Trophoblast cell (in vitro differentiated cells and primary cell): Measurements from ENCODE around the gene PKIB.

Source experiments
- DNase-seq, 2 donors: peaks; one replicate each; pipeline ENCODE4 v3.0.0-alpha.2; 2016
- H2AFZ ChIP-seq: 2 replicates; pipeline ENCODE4 v1.6.1; 2013; ENCODE audit warnings: low read length, moderate library complexity, mild to moderate bottlenecking; ENCODE audit not compliant: insufficient read depth, poor library complexity
- H2AK5ac ChIP-seq: 2 replicates; pipeline ENCODE4 v1.6.1; 2013; ENCODE audit warnings: mild to moderate bottlenecking, low read length
- H2BK120ac ChIP-seq: 2 replicates; pipeline ENCODE4 v1.6.1; 2013; ENCODE audit warnings: low read length, mild to moderate bottlenecking, moderate library complexity; ENCODE audit not compliant: insufficient read depth, poor library complexity
- H2BK12ac ChIP-seq: 2 replicates; pipeline ENCODE4 v1.6.1; 2013; ENCODE audit warnings: mild to moderate bottlenecking, low read length, moderate library complexity
- H2BK5ac ChIP-seq: 2 replicates; pipeline ENCODE4 v1.6.1; 2013; ENCODE audit warnings: low read length, low read depth, moderate library complexity, mild to moderate bottlenecking; ENCODE audit not compliant: poor library complexity
- H3K14ac ChIP-seq: 2 replicates; pipeline ENCODE4 v1.6.1; 2013; ENCODE audit warnings: mild to moderate bottlenecking, low read length
- H3K18ac ChIP-seq: 2 replicates; pipeline ENCODE4 v1.6.1; 2013; ENCODE audit warnings: mild to moderate bottlenecking, low read length
- H3K23ac ChIP-seq: 2 replicates; pipeline ENCODE4 v1.6.1; 2013; ENCODE audit warnings: low read length
- H3K27ac ChIP-seq: 2 replicates; pipeline ENCODE4 v1.5.1; 2013; ENCODE audit warnings: low read depth, mild to moderate bottlenecking, inconsistent platforms, low read length, moderate library complexity
- H3K27me3 ChIP-seq: 2 replicates; pipeline ENCODE4 v1.6.1; 2013; ENCODE audit warnings: inconsistent platforms, mild to moderate bottlenecking, low read length, moderate library complexity; ENCODE audit not compliant: insufficient read depth
- H3K36me3 ChIP-seq, 2 experiments: 1 replicate in 1 of 2; 2 replicates in 1 of 2; pipeline ENCODE4 v1.6.1; 2013; ENCODE audit warnings: low read length in 2 of 2, mild to moderate bottlenecking in 2 of 2, moderate library complexity in 1 of 2; ENCODE audit not compliant: insufficient read depth in 2 of 2, control insufficient read depth in 1 of 2
- H3K4ac ChIP-seq: 2 replicates; pipeline ENCODE4 v1.6.1; 2013; ENCODE audit warnings: low read depth, mild to moderate bottlenecking, low read length, moderate library complexity
- H3K4me1 ChIP-seq, 2 experiments: 1 replicate in 1 of 2; 2 replicates in 1 of 2; pipeline ENCODE4 v1.6.1; 2013; ENCODE audit warnings: low read length in 2 of 2, mild to moderate bottlenecking in 2 of 2, moderate library complexity in 1 of 2; ENCODE audit not compliant: insufficient read depth in 2 of 2, control insufficient read depth in 1 of 2
- H3K4me2 ChIP-seq: 2 replicates; pipeline ENCODE4 v1.6.1; 2013; ENCODE audit warnings: inconsistent platforms, mild to moderate bottlenecking, low read length, moderate library complexity
- H3K4me3 ChIP-seq: 2 replicates; pipeline ENCODE4 v1.5.1; 2013; ENCODE audit warnings: mild to moderate bottlenecking, low read depth, low read length, inconsistent platforms
- H3K79me1 ChIP-seq: one replicate; pipeline ENCODE4 v1.6.1; 2013; ENCODE audit warnings: low read length
- H3K79me2 ChIP-seq: 2 replicates; pipeline ENCODE4 v1.6.1; 2013; ENCODE audit warnings: low read length, mild to moderate bottlenecking; ENCODE audit not compliant: control insufficient read depth, insufficient read depth, poor library complexity
- H3K9ac ChIP-seq: 2 replicates; pipeline ENCODE4 v1.6.1; 2013; ENCODE audit warnings: mild to moderate bottlenecking, low read length
- H3K9me3 ChIP-seq: 2 replicates; pipeline ENCODE4 v1.6.1; 2013; ENCODE audit warnings: low read depth, mild to moderate bottlenecking, control low read depth, inconsistent platforms, low read length; ENCODE audit not compliant: insufficient read depth
- H4K12ac ChIP-seq: 2 replicates; pipeline ENCODE4 v1.6.1; 2013; ENCODE audit warnings: low read depth, mild to moderate bottlenecking, low read length, moderate library complexity
- H4K8ac ChIP-seq: 2 replicates; pipeline ENCODE4 v1.6.1; 2013; ENCODE audit warnings: low read depth, mild to moderate bottlenecking, low read length, moderate library complexity
- H4K91ac ChIP-seq: one replicate; pipeline ENCODE4 v1.6.1; 2013; ENCODE audit warnings: low read depth, mild to moderate bottlenecking, low read length, moderate library complexity
- WGBS: extraction: QIAGEN DNeasy Blood & Tissue Kit; methylation state at CpG from one replicate; pipeline ENCODE4 v1.1.7; 2013; ENCODE audit warnings: missing lambda C conversion rate; ENCODE audit not compliant: insufficient read length, insufficient coverage; ENCODE audit errors: extremely low coverage; 5-methylcytosine and 5-hydroxymethylcytosine counted together

Gene PKIB

DNA sequence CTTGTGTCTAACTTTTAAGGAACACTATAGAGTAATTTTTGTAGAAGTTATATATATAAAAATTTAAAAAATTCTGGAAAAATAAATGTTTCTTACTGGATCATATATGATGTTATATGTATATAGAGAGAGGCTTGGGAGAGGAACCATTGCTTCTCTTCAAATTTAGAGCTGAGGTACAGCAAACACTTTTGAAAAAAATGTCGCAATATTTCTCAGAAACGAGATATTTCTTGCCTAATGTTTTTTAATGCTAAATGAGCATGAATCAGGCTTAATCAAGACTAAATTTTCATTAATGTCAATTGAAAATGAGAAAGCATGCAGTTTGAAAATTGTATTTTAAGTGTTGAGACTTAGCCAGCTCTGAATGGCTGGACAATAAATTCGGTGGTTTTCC lies 2.6 kb downstream of the PKIB start:
- Histone ChIP-seq H3K4me2 (no peak overlapping the region), H3K79me2 (no peaks in the 10 kb centered on the region), H2BK120ac (no peak overlapping the region), H4K12ac (no peak overlapping the region), H3K4ac (no peak overlapping the region), H3K79me1 (peaks cover 2% of the 10 kb centered on the region), H3K9ac (no peak overlapping the region), H3K9me3 (no peaks in the 10 kb centered on the region), H3K36me3 (no peaks in the 10 kb centered on the region), H3K23ac (no peak overlapping the region), H4K91ac (no peak overlapping the region), H3K27me3 (no peaks in the 10 kb centered on the region), H2BK12ac (no peak overlapping the region), H3K14ac (no peak overlapping the region), H3K18ac (no peak overlapping the region), H3K4me3 (no peak overlapping the region), H3K4me1 (peaks cover 4 to 9% of the 10 kb centered on the region in 2 experiments), H4K8ac (no peak overlapping the region), H2BK5ac (no peak overlapping the region), H2AFZ (no peak overlapping the region), H3K27ac (no peak overlapping the region), H2AK5ac (no peak overlapping the region)
- WGBS: no CpG with 5 or more reads among the region's 3 CpGs
- DNase-seq: no peak

DNA sequence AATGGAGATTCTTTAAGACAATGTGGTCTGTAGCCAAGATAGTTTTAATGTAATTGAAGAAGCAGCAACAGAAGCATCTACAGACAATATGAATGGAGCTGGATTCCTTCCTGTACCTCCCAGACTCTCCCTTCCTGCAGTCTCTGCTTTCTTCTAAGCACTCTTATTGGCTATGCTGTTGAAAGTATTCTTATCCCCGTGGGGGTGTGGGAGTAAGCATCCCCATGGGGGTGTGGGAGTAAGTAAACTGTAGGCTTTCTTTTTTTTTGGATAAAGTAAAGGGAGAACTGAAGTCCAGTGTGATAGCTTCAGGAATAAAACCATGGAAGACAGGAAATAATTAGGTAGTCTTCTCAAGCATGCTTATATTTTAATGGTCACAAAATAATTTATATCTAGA lies 4.1 kb downstream of the PKIB start:
- H3K18ac ChIP-seq: no peak overlapping the region
- no peak overlapping the region for H3K4me2 ChIP-seq
- no peak overlapping the region for H3K9ac ChIP-seq
- no peak overlapping the region for H3K4ac ChIP-seq
- no peaks in the 10 kb centered on the region for H3K9me3 ChIP-seq
- no peak overlapping the region for H3K23ac ChIP-seq
- H4K91ac ChIP-seq: no peak overlapping the region
- peaks cover 2% of the 10 kb centered on the region for H3K79me1 ChIP-seq
- H2BK5ac ChIP-seq: no peak overlapping the region
- no peak for DNase-seq
- H2BK120ac ChIP-seq: no peak overlapping the region
- no peaks in the 10 kb centered on the region for H3K36me3 ChIP-seq
- H2AK5ac ChIP-seq: no peak overlapping the region
- H3K27ac ChIP-seq: no peak overlapping the region
- no peak overlapping the region for H3K14ac ChIP-seq
- H3K4me3 ChIP-seq: no peak overlapping the region
- no peaks in the 10 kb centered on the region for H3K79me2 ChIP-seq
- H4K12ac ChIP-seq: no peak overlapping the region
- no peak overlapping the region for H2AFZ ChIP-seq
- H3K27me3 ChIP-seq: no peaks in the 10 kb centered on the region
- peaks cover 4 to 9% of the 10 kb centered on the region in 2 experiments for H3K4me1 ChIP-seq
- WGBS: no CpG with 5 or more reads among the region's 1 CpG
- no peak overlapping the region for H4K8ac ChIP-seq
- H2BK12ac ChIP-seq: no peak overlapping the region

DNA sequence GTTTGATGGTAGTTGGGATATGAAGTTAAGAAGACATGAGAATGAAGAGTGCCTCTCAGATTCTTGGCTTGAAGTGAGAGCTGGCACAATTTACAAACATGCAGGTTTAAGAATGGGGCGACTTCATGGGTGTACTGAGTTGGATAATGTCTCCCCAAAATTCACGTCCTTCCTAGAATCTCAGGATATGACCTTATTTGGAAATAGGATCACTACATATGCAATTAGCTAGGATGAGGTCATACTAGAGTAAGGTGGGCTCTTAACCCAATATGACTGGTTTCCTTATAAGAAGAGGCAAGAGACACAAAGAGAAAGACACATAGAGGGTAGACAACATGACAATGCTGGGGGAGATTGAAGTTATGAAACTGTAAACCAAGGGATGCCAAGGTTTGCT lies 5.2 kb downstream of the PKIB start:
- WGBS: no CpG with 5 or more reads among the region's 2 CpGs
- no peak overlapping the region for H3K4me3 ChIP-seq
- no peak overlapping the region for H2AK5ac ChIP-seq
- H3K79me1 ChIP-seq: peaks cover under 1% of the 10 kb centered on the region
- no peaks in the 10 kb centered on the region for H3K36me3 ChIP-seq
- H3K14ac ChIP-seq: no peak overlapping the region
- no peak overlapping the region for H3K27ac ChIP-seq
- no peak for DNase-seq
- H4K12ac ChIP-seq: no peak overlapping the region
- H3K27me3 ChIP-seq: no peaks in the 10 kb centered on the region
- no peak overlapping the region for H4K91ac ChIP-seq
- H3K4ac ChIP-seq: no peak overlapping the region
- H3K18ac ChIP-seq: no peak overlapping the region
- no peak overlapping the region for H2AFZ ChIP-seq
- no peak overlapping the region for H2BK120ac ChIP-seq
- H2BK5ac ChIP-seq: no peak overlapping the region
- no peaks in the 10 kb centered on the region for H3K9me3 ChIP-seq
- no peak overlapping the region for H3K9ac ChIP-seq
- H3K23ac ChIP-seq: no peak overlapping the region
- peaks cover 4 to 8% of the 10 kb centered on the region in 2 experiments for H3K4me1 ChIP-seq
- no peak overlapping the region for H4K8ac ChIP-seq
- H3K79me2 ChIP-seq: no peaks in the 10 kb centered on the region
- H2BK12ac ChIP-seq: no peak overlapping the region
- H3K4me2 ChIP-seq: no peak overlapping the region

DNA sequence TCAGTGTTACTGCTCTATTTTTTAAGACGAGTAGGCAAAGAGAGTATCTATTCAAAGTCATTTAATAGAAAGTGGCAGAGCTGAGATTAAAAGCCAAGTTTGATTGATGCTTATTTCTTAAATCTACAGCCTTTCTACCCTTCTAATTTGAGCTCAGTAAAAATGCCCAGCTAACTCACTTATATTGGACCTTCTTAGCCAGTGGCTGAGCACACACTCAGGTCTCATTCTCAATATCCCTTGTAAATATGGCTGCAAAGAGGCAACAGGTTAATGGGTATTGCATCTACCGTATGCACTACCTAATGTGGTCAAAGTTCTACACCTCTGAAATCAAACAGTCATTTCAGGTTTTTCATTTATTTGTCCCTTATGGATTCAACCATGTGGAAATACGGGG lies 6.7 kb downstream of the PKIB start:
- no CpG with 5 or more reads among the region's 3 CpGs for WGBS
- no peak overlapping the region for H4K12ac ChIP-seq
- no peaks in the 10 kb centered on the region for H3K79me2 ChIP-seq
- H3K36me3 ChIP-seq: no peaks in the 10 kb centered on the region
- no peak overlapping the region for H2BK12ac ChIP-seq
- H3K4me3 ChIP-seq: no peak overlapping the region
- H3K27ac ChIP-seq: no peak overlapping the region
- DNase-seq: no peak
- no peak overlapping the region for H3K18ac ChIP-seq
- no peak overlapping the region for H3K23ac ChIP-seq
- no peaks in the 10 kb centered on the region for H3K9me3 ChIP-seq
- H3K27me3 ChIP-seq: no peaks in the 10 kb centered on the region
- H2AFZ ChIP-seq: no peak overlapping the region
- no peak overlapping the region for H4K91ac ChIP-seq
- H3K79me1 ChIP-seq: no peaks in the 10 kb centered on the region
- no peak overlapping the region for H2AK5ac ChIP-seq
- H3K4me1 ChIP-seq: no peaks in the 10 kb centered on the region
- no peak overlapping the region for H2BK5ac ChIP-seq
- no peak overlapping the region for H3K4me2 ChIP-seq
- no peak overlapping the region for H3K9ac ChIP-seq
- H2BK120ac ChIP-seq: no peak overlapping the region
- H4K8ac ChIP-seq: no peak overlapping the region
- no peak overlapping the region for H3K14ac ChIP-seq
- H3K4ac ChIP-seq: no peak overlapping the region
